T-helper 2 cell treated with Interferon-gamma antibody and Interleukin-4, amounts not matched to agents 100 ng/mL and 5 ng/mL, for 36 hours (primary cell): ENCODE measurements around the gene HOXC5. TPM values are rescaled to one million over a fixed set of nuclear protein-coding genes. Genes with fewer than 3 reads are reported as not detected.

Experiments used
- intact Hi-C: fragments of 100-400 bp; cut with micrococcal nuclease; formaldehyde crosslinking; loops from one replicate; pipeline ENCODE4 v1.15.1; 2023
- total RNA-seq: library from RNA; stranded (reverse); gene quantifications from 2 replicates; pipeline ENCODE4 v1.2.3, GENCODE V29; 2022

Gene HOXC5
- total RNA-seq, 1 donor from 2014 or later, result not detected

DNA sequence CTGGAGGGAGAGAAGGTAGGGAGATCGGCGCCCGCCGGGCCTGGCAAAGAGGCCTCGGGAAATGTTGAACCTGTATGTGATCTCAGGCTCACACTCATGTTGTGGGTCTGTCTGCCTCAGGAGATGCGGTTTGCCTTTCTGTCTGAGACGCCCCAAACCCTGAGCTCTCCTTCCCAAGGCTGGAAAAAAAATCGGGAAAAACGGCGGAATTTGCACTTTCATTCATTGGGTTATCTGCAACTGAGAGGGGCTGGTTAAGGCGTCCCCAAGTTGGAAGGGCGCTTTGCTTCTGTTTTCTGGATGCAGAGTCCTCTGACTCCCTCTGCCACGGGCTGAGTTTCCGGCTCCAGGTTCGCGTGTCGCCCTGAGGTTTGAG is 37.9 kb upstream of the HOXC5 start:
- intact Hi-C loops, result loop anchor here (5.0 kb wide), 2 partner anchors 37 to 43 kb away; partner anchors contain the start of genes HOXC12 and HOXC5

DNA sequence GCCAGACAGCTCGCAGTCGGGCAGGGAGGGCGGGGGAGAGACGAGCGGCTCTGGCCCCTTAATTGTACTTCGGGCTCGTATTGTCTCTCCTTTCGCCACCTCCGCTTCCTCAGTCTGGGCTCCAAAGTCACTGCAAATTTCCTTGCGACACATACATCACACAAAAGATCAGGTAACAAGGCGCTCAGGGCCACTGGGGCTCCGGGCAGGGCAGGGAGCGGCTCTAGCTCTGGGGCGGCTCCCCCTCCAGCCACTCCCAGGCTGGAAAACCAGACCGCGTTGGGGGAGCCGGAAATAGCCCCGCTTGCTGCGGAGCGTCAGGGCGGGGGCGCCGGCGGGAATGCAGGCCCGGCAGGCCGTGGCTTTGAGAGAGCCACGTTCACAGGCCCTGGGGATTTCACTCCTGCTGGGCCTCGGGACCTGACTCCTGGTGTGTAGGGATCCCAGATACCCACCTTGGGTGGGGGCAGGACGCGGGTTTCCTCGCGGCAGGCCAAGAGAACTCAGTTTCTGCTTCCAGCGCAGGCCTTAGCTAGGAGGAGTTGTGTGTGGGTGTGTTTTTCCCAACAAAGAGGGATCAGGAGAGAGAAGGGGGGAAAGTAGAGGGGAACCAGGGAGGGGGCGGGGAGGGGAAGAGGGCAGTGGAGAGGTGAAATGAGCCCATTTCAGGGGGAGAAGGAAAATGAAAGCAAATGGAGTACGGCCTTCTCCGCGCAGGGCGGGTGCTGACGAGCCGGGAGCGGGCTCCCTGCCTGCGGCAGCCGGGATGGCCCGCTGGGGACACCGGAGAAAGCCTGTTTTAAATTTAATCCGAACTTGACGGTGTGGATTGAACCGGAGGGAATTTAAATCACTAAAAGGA is 37.2 kb upstream of the HOXC5 start:
- intact Hi-C loops, result loop anchor here (5.0 kb wide), 2 partner anchors 37 to 43 kb away; partner anchors contain the start of genes HOXC12 and HOXC5

DNA sequence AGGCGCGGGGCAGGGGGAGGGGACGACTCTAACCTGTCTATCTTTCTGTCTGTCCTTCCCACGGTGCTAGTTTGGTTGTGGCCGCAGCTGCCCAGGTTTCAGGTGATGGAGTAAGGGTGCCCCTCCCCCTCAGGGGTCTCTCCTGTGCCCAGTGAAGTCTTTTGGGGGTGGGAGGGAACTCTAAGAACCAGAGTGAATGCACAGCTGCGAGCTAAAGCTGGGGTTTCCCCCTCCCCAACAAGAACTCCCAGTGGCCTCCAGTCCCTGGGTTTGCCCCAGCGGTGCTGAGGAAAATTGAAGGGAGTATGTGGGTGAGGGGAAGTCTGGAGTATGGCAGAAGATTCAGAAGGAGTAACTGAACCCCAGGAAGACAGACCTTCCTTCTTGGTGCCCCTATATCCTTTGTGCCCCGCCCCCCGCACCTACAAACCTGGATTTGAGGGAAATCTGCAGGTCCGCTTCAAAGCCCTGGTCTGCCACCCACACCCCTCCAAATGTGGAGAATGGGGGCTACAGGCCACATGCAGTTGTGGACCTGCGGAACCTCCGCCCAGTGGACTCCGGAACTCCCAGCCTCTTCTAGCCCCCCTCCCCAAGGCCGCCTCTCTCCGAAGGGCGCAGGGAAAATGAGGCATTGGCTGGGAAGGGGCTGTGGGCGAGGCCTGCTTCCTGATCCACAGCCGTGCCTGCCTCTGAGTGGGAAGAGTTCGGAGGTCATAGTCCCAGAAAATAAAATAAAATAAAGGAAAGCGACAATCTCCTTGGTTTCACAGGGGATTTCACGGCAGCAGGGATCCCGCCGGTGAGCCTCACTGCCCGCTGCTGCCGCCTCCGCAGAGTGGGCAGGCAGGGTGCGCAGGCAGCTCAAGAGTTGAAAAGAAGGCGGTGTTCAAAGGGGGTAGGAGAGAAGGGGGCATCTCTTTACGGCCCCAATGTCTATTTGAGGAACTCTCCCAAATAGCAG is 36.3 kb upstream of the HOXC5 start:
- intact Hi-C loops, result loop anchor here (5.0 kb wide), 2 partner anchors 36 to 44 kb away; partner anchors contain the start of genes HOXC12 and HOXC5

DNA sequence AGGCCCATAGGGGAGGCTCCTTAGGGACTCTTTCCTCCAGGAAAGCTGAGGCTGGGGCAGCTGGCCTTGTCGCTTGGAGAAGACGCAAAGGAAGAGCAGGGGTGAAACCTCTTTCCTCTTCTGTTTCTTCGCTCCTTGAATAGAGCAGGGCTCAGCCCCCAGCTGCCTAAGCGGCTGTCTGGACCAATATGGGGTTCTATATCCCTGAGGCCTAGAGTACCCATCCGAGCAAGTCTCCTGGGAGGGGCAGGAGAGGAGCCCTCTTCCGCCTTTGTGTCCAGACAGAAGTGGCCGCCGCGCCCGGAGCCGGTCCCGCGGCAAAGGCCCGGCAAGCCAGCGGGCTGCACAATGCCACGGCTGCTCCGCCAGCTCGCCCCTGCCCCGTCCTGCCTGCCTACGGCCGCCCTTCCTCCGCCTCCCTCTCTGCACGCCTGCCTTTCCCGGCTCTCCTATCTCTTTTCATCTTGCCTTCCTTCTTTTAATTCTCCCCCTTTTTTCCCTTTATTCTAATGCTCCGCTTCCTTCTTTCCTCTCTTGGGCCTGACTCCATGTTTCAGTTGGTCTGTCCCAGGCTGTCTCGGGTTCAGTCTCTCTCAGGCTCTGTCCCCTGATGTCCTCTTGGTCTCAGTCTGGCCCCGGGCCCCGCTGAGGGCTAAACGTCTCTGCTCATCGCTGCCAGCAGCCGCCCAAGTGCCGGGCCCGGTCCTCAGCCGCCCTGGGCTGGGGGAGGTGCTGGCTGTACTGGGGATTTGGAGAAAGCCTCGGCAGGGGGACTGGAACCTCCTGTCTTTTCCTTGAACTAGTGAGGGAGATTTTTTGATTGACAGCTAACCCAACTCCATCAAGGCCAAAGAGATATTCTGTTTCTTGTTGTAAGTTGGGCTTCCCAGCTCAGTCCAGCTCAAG is 35.4 kb upstream of the HOXC5 start:
- intact Hi-C loops, result loop anchor here (5.0 kb wide), 2 partner anchors 35 to 45 kb away; partner anchors contain the start of genes HOXC12 and HOXC5

DNA sequence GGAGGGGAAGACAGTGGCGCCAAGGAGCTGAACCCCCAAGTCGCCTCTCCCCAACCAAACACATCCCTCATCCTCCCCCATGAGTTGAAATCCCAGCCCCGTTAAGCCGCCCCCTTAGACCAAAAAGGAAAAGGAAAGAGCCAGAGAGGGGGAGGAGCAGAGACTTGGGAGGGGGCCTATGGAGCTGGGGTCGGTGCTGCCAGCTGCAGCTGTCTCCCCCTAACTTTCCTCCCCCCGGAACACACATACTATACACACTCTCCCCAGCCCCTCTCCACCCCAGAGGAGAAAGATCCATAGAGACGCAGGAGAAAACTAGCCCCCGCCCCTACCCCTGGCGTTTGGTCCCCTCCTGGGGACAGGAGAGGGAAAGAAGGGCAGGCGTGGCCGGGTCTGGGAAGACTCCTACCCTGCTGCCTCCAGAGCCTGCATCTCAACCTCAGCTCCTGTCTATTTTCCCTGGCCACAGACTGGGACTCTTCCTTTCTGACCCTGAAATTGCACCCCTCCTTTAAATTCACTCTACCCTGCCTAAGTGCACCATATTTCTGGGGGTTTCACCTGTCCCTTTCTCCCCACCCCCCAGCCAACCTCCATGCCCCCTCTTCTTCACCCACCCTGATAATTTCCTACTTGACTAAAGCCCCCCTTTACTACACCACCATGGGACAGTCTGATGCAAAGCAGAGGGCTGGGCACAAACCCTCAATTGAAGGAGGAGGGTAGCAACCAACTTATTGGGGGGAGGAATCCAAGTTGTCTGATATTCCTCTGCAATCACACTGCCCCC is 34.5 kb upstream of the HOXC5 start:
- intact Hi-C loops, result loop anchor here (5.0 kb wide), 2 partner anchors 34 to 46 kb away; partner anchors contain the start of genes HOXC12 and HOXC5

DNA sequence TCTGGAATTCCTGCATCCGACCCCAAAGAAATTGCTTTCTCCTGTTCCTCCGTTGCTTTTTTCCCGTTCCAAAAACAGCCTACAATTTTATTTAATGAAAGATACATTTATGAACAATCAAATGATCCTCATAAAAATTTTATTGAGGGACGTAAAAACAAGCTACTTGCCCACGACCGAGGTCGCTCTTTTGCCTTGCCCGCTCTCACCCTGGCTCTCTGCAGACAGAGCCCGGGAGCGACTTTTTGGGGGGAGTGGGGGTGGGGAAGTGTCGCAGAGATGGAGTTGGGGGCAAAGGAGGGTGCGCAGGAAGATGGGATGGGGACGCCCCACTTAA is 34.0 kb upstream of the HOXC5 start:
- intact Hi-C loops, result loop anchor here (5.0 kb wide), 2 partner anchors 33 to 47 kb away; partner anchors contain the start of genes HOXC12 and HOXC5

DNA sequence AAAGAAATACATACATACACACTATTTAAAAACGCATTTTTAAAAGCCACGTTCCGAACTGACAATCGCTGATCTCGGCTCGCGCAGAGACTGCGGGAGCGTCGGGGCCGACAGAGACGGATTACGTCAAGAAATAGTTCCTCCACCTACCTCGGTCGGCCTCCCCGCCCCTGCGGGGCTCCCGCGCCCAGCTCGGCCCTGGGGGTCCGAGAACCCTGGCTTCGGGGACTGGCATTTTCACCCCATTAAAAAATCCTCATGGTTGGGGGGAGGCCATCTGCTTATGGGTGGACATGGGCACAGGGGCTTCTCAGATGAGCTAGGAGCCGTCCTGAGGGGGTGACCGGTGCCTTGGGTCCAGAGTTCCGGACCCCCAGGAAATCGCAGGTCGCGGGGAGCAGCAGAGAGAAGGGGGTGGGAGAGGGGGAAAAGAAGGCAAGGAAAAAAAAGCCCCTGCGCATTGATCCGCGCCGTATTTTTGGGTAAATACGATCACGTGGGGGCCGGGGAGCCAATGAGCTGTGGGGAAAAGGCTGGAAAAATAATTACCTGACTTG is 33.2 kb upstream of the HOXC5 start:
- intact Hi-C loops, result loop anchor here (5.0 kb wide), 2 partner anchors 33 to 47 kb away; partner anchors contain the start of genes HOXC12 and HOXC5

DNA sequence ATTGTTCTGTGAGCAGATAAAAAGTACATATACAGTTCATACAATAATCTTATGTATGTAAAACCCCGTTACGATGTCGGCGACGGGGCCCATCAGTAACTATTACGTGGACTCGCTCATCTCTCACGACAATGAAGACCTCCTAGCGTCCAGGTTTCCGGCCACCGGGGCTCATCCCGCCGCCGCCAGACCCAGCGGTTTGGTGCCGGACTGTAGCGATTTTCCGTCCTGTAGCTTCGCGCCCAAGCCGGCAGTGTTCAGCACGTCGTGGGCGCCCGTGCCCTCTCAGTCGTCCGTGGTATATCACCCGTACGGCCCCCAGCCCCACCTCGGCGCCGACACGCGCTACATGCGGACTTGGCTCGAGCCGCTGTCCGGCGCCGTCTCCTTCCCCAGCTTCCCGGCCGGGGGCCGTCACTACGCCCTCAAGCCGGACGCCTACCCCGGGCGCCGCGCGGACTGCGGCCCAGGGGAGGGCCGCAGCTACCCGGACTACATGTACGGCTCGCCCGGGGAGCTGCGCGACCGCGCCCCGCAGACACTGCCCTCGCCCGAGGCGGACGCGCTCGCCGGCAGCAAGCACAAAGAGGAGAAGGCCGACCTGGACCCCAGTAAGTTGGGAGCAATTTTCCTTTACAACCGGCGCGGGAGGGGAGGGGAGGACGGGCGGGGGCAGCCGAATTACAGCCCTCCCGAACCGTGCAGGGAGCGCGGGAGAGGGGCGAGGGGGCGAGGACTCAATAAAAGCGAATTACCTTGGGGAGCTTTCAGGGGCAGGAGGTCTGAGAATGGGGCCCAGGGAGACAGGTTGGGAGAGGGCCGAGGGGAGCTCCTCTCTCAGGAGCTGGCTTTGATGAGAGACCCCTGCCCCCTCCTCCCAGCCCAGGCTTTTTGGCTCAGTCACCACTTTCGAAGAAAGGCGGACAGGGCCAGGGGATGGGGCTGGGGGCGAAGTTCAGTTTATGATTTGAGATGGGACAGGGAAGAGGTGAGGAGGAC is 32.4 kb upstream of the HOXC5 start, which contains the start of gene HOXC9:
Gene HOXC9 (plus strand): TSS at position 46 of the 999 bp plus-strand sequence. CDS start 28 bp downstream, at position 74.
- intact Hi-C loops, result no loop called here

DNA sequence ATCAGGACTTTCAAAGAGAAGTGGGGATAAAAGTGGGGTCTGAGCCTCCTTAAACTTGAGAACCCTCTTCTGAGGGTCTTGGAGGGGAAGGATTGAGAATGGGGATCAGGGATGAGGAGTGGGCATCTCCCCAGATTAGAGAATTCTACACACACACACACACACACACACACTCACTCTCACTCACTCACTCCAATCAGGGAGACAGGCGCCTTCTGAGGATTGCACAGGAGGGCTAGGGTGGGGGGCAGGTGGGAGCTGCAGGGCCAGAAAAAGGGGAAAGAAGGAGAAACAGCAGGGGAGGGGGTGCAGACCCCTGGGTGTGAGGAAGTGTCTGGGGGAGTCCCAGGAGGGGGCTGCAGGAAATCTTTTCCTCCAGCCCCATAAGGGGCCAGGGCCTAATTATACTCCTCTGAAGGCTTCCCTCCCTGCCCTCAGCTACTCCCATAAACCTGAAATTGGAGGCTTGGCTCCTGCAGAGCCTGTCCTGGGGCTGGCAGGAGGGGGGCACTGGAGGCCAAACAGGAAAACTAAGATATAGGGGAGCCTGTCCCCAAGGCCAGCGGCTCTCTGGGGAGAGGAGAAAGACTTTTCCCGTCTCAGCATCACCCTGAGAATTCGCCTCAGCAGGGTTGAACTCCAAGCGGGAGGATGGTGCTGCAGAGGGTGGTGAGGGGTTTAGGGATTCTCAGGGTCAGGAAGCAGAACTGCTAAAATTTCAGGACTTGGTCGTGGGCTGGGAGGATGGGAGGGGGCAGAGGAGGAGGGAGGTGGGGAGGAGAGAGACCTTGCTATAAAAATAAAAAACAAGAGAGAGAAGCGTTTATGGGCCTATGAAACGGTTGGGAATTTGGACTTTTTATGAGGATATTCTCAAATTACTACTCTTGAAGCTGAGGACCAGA is 31.3 kb upstream of the HOXC5 start:
- intact Hi-C loops, result loop anchor here (2.0 kb wide), 1 partner anchor 17 kb away; the partner anchor contains the start of gene HOXC10

DNA sequence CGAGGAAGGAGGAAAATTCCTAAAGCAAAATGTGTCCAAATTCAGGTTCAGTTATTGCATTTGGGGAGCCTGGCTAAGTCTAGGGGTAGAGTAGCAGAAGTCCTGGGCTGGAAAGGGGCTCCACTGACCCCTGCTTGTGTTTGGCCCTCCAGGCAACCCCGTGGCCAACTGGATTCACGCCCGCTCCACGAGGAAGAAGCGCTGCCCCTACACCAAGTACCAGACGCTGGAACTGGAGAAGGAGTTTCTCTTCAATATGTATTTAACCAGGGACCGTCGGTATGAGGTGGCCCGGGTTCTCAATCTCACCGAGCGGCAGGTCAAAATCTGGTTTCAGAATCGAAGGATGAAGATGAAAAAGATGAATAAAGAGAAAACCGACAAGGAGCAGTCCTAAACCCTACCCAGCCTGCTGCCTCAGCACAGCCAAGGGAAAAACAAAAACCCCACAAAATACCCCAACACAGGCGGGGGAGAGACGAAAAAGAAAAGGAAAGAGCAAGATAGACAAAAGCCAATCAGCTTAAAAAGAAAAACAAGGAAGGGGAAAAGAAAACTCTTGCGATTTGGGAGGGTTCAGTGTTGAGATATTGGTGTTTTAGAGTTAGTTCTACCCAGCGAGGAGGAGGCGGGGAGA is 30.5 kb upstream of the HOXC5 start:
- intact Hi-C loops, result loop anchor here (2.0 kb wide), 1 partner anchor 18 kb away; the partner anchor contains the start of gene HOXC10

DNA sequence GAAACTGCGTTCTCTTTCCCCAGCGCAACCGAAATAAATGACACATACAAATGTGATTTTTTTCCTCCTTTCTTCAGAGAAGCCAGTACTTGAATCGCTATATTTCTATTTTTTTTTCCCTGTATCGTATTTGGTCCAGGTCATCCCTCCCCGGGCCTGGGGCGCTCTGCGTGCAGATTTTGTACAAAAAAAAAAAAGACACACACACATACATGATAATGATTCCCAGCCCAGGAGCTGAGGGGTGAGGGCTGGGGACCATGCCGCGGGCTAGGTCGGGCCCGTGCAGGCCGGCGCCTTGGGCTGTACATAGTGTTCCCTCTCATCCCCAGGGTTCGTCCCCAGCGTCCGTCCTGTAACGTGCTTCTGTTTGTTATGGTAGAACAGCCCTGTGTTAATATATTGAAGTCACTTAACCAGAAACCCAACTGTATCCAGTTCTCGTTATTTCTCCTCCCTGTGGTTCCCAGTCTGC is 29.9 kb upstream of the HOXC5 start:
- intact Hi-C loops, result loop anchor here (2.0 kb wide), 1 partner anchor 18 kb away; the partner anchor contains the start of gene HOXC10

DNA sequence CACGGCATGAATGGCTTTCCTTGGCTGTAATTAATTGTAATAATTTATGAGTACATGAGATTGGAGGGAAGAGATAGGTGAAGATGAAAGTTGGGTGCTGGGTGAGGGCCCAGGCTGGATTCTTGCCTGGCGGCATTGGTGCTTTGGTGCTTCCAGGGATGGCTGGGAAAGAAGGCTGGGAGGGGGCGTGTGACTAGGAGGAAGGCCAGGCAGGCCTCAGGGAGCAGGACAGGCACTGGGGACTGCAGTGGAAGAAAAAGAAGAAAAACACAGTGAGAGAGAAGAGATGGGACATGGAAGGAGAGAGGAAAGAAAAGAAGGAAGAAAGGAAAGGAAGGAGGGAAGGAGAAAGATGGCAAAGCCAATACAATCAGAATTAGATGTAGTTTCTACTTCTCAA is 29.2 kb upstream of the HOXC5 start:
- intact Hi-C loops, result loop anchor here (2.0 kb wide), 1 partner anchor 19 kb away; the partner anchor contains the start of gene HOXC10

DNA sequence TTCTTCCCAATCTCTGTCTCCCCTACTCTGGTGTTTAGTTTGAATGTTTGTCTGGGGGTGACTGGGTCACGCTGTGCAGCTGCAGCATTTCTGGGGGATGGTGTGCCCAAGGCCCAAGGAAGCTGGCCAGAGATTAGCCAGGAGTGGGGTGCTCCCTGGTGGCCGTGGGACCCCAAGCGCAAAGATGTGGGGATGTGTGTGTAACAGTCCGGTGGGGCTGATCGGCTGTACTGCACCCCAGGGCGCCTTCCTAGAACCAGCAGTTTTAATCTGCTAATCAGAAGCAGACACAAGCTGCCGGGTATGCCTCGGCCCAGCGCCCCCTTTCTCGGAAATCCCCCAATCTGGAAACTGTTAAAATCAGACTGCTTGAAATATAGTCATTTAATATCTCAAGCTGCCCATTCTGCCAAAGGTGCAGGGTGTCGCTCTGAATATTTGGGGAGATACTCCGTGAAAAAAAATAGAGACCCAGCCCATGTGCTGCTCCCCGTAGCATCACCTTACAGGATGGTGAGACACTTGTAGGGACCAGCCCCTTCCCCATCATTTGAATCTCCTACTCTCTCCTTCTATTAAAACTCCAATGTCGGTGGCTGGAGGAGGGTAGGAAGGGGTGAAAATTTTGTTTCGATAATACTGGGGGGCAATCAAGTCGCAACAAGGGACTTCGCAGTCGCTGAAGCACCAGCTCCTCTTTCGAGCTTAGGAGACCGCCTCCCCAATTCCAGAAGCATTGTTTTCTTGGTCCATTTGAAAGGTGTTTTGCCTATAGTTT is 28.6 kb upstream of the HOXC5 start:
- intact Hi-C loops, result no loop called here

DNA sequence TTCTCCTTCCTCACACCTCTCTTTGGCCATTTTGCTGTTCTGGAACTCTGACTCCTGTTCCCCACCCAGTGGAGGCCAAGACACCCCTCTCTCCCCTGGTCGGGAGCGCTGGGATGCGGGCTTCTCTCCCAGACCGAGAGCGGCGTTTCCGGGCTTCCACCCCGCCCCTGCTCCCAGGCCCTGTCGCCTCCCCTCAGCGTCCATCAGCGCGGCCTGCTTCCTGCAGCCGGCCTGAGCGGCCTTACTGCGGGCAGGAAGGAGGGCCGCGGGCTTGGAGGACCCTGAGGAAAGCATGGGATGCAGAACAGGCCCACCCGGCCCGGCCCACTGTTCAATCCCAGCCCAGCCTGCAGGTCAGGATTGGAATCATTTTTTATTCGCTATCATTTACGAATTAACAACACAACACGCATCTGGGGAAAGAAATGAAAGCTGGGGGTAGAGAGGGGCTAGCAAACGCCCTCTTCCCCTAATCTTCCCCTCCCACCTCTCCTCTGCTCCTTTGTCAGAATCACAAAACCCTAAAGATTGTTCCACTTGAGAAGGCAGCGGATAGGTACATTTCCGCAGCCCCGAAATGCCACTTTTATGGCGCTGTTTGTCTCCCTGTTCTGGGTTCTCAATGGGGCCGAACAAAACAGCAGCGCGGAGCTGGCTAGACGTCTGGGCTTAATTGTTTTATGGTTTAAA is 27.9 kb upstream of the HOXC5 start:
- intact Hi-C loops, result no loop called here

DNA sequence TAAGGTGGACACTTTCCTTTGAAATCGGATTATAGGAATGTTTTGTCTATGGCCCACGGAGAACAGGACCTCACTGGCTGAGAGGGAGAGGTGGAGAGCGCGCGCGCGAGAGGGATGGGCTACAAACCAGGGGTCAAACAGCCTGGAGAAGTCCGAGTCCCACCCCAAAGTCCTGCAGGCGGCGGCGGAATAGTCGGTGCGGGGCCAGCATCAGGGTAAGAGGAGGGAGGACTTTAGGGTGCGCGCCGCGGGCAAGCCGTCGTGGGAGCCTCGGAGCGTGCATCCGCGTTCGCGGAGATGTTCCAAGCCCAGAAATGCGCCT is 27.4 kb upstream of the HOXC5 start:
- intact Hi-C loops, result no loop called here
